Measurements from ENCODE around the gene CSRP3. TPM values are rescaled to one million over a fixed set of nuclear protein-coding genes. Genes with fewer than 3 reads are reported as not detected.

CSRP3 gene
- total RNA-seq, 1 donor from 2014 or later, result not detected

DNA sequence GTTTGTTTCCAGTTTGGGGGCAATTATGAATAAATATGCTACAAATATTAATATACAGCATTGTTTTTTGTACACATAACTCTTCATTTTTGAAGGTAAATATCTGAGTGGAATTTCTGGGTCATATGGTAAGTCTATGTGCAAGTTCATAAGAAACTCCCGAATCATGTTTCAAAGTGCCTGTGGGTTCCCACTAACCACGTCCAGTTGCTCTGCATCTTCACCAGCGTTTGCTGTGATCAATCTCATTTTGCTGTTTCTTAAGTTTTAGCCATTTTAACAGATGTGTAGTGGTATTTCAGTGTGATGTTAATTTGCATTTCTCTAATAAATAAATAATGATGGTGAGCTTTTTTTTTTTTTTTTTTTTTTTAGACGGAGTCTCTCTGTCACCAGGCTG lies 14.2 kb upstream of the CSRP3 start:
- Histone ChIP-seq H3K27me3 (ENCODE audit: control insufficient read depth, insufficient read depth, low read length) (no peaks in the 10 kb centered on the region), H3K36me3 (ENCODE audit: control insufficient read depth, insufficient read depth, low read length) (no peaks in the 10 kb centered on the region), H3K4me3 (ENCODE audit: low read depth, low read length) (no peak overlapping the region)
- DNase-seq (ENCODE audit: low read depth), result no peak
- TF ChIP-seq, protein P1, sequence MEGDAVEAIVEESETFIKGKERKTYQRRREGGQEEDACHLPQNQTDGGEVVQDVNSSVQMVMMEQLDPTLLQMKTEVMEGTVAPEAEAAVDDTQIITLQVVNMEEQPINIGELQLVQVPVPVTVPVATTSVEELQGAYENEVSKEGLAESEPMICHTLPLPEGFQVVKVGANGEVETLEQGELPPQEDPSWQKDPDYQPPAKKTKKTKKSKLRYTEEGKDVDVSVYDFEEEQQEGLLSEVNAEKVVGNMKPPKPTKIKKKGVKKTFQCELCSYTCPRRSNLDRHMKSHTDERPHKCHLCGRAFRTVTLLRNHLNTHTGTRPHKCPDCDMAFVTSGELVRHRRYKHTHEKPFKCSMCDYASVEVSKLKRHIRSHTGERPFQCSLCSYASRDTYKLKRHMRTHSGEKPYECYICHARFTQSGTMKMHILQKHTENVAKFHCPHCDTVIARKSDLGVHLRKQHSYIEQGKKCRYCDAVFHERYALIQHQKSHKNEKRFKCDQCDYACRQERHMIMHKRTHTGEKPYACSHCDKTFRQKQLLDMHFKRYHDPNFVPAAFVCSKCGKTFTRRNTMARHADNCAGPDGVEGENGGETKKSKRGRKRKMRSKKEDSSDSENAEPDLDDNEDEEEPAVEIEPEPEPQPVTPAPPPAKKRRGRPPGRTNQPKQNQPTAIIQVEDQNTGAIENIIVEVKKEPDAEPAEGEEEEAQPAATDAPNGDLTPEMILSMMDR (IDR thresholded peaks at IDR 0.05; ENCODE audit: insufficient read depth, low read length, poor library complexity, severe bottlenecking), result no peak

DNA sequence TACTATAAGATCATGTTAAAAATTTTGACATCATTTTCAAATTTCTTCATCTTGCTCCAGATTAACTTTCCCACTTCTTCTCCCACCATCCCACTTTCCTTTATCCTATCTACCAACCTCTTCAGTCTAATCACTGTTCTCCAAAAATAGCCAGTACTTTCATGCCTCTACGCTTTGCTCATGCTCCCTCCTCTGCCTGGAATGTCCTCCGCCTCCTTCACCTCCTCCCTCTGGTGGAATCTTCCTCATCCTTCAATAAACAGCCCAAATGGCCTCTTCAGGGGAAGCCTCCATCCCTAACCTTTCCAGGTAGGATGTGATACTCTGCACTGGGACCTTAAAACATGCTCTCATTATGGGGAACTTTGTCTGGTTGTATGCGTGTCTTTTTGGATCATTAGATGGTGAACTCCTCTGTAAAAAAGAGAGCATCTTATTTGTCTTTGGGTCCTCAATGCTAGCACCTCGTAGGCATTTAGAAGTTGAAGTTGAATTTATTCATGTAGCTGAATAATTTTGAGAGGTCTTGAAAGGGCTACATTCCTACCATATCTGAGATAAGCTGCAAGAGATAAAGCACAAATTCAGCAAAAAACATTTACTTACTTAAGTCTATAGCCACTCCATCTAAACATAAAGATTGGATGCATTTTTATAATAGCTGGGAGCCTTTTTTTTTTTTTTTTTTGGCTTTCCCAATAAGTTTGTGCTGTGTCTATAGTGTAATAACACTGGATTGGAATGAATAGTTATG lies 8.0 kb upstream of the CSRP3 start:
- TF ChIP-seq, protein P1 (IDR thresholded peaks at IDR 0.05; ENCODE audit: insufficient read depth, low read length, poor library complexity, severe bottlenecking), result no peak
- no peak overlapping the region for H3K4me3 ChIP-seq (ENCODE audit: low read depth, low read length)
- H3K36me3 ChIP-seq (ENCODE audit: control insufficient read depth, insufficient read depth, low read length), result no peaks in the 10 kb centered on the region
- DNase-seq (ENCODE audit: low read depth), result no peak
- peaks cover 3% of the 10 kb centered on the region for H3K27me3 ChIP-seq (ENCODE audit: control insufficient read depth, insufficient read depth, low read length)

- H3K27me3 ChIP-seq (ENCODE audit: control insufficient read depth, insufficient read depth, low read length), result peaks cover 3% of the 10 kb centered on the region
- DNase-seq (ENCODE audit: low read depth), result no peak
- TF ChIP-seq, protein P1 (IDR thresholded peaks at IDR 0.05; ENCODE audit: insufficient read depth, low read length, poor library complexity, severe bottlenecking), result no peak
- no peaks in the 10 kb centered on the region for H3K36me3 ChIP-seq (ENCODE audit: control insufficient read depth, insufficient read depth, low read length)
- H3K4me3 ChIP-seq (ENCODE audit: low read depth, low read length), result no peak overlapping the region
Observed at GRCh38 chr11:19208959-19209546, 7.3 kb upstream of the CSRP3 start.

DNA sequence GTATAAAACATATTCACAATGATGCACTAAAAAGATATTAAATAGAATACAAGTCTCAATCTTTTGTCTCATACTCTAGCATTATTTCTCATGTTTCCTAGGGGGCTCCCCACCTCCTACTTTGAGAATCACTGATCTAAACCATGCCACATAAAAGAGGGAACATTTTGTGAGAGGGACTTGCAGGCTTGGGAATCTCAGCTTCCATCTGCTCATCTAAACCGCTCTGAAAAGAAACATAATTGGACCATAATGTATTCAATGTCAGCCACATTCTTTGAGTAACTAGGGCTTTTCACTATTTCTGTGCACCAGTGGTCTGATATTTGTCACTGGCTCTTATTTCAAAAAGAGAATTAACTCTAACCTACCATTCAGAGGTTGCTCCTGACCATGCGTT lies 6.4 kb upstream of the CSRP3 start:
- Histone ChIP-seq H3K4me3 (ENCODE audit: low read depth, low read length) (no peak overlapping the region), H3K27me3 (ENCODE audit: control insufficient read depth, insufficient read depth, low read length) (peaks cover 3% of the 10 kb centered on the region), H3K36me3 (ENCODE audit: control insufficient read depth, insufficient read depth, low read length) (no peaks in the 10 kb centered on the region)
- TF ChIP-seq, protein P1 (IDR thresholded peaks at IDR 0.05; ENCODE audit: insufficient read depth, low read length, poor library complexity, severe bottlenecking), result no peak
- no peak for DNase-seq (ENCODE audit: low read depth)

- Histone ChIP-seq H3K36me3 (ENCODE audit: control insufficient read depth, insufficient read depth, low read length) (no peaks in the 10 kb centered on the region), H3K4me3 (ENCODE audit: low read depth, low read length) (no peak overlapping the region), H3K27me3 (ENCODE audit: control insufficient read depth, insufficient read depth, low read length) (peaks cover 3% of the 10 kb centered on the region)
- no peak for DNase-seq (ENCODE audit: low read depth)
- TF ChIP-seq, protein P1 (IDR thresholded peaks at IDR 0.05; ENCODE audit: insufficient read depth, low read length, poor library complexity, severe bottlenecking), result no peak
Observed at GRCh38 chr11:19204836-19205235, 3.1 kb upstream of the CSRP3 start.

Measured in kidney epithelial cell (primary cell).